WTC11 (cell line): ENCODE measurements around the gene EP400. TPM values are rescaled to one million over a fixed set of nuclear protein-coding genes. Genes with fewer than 3 reads are reported as not detected.

Experiments used
- ATAC-seq: fragments of 200-7000 bp; cut with Tn5 transposase; 2 replicates; pipeline ENCODE4 v1.10.0; 2021; ENCODE audit warnings: mild to moderate bottlenecking, moderate library complexity
- CTCF ChIA-PET: fragments of 300-600 bp; sonication (Branson Sonifier 250); formaldehyde crosslinking; loops from one replicate; lab custom pipeline; 2021; ENCODE audit warnings: antibody characterized with exemption; lab: Charles Lee
- POLR2A ChIA-PET: fragments of 350-600 bp; sonication (Branson Sonifier 250); formaldehyde crosslinking; loops from one replicate; lab custom pipeline; 2021; ENCODE audit warnings: antibody characterized with exemption; lab: Charles Lee
- DNase-seq: peaks from one replicate; pipeline ENCODE4 v3.0.0; 2021; ENCODE audit warnings: low spot score
- H3K27ac Mint-ChIP-seq: 2 replicates; pipeline ENCODE4 v1.8.0; 2021; ENCODE audit warnings: mixed read lengths
- H3K27me3 Mint-ChIP-seq: 2 replicates; pipeline ENCODE4 v1.8.0; 2021; ENCODE audit warnings: low read depth, mild to moderate bottlenecking, moderate library complexity, mixed read lengths
- H3K36me3 Mint-ChIP-seq: 2 replicates; pipeline ENCODE4 v1.8.0; 2021; ENCODE audit warnings: mixed read lengths
- H3K4me1 Mint-ChIP-seq: 2 replicates; pipeline ENCODE4 v1.8.0; 2022; ENCODE audit warnings: mixed read lengths
- H3K4me3 Mint-ChIP-seq: 2 replicates; pipeline ENCODE4 v1.8.0; 2021; ENCODE audit warnings: mild to moderate bottlenecking, moderate library complexity, mixed read lengths
- H3K9me3 Mint-ChIP-seq: 2 replicates; pipeline ENCODE4 v1.8.0; 2021; ENCODE audit warnings: mixed read lengths
- CBFB ChIP-seq: sonication (generic); formaldehyde crosslinking; IDR thresholded peaks from 2 replicates; pipeline ENCODE4 v1.8.1; 2022; ENCODE audit warnings: mild to moderate bottlenecking, low read depth, missing genetic modification reagents
- CTCF ChIP-seq: fragments of 200-600 bp; IDR thresholded peaks from 2 replicates; pipeline ENCODE4 v1.8.0; 2022; ENCODE audit warnings: antibody characterized with exemption
- ESRRA ChIP-seq: sonication (generic); formaldehyde crosslinking; IDR thresholded peaks from 2 replicates; pipeline ENCODE4 v1.8.1; 2022; ENCODE audit warnings: mild to moderate bottlenecking, missing genetic modification reagents, borderline replicate concordance
- FOXP1 ChIP-seq: sonication (generic); formaldehyde crosslinking; IDR thresholded peaks from 2 replicates; pipeline ENCODE4 v1.8.0; 2022; ENCODE audit warnings: missing genetic modification reagents, mild to moderate bottlenecking, moderate library complexity, borderline replicate concordance
- HMGA2 ChIP-seq: fragments of 250-450 bp; sonication (Bioruptor Pico); IDR thresholded peaks from 2 replicates; pipeline ENCODE4 v1.4.0; 2021; ENCODE audit warnings: mild to moderate bottlenecking, moderate library complexity
- JUN ChIP-seq: sonication (generic); formaldehyde crosslinking; IDR thresholded peaks from 2 replicates; pipeline ENCODE4 v1.8.0; 2023; ENCODE audit warnings: mild to moderate bottlenecking, missing genetic modification reagents
- MYBL2 ChIP-seq: sonication (generic); formaldehyde crosslinking; IDR thresholded peaks from 2 replicates; pipeline ENCODE4 v1.8.1; 2023; ENCODE audit warnings: mild to moderate bottlenecking, moderate library complexity, missing genetic modification reagents
- NFE2L1 ChIP-seq: sonication (generic); formaldehyde crosslinking; IDR thresholded peaks from 2 replicates; pipeline ENCODE4 v1.8.1; 2023; ENCODE audit warnings: missing genetic modification reagents
- OVOL2 ChIP-seq: fragments of 250-450 bp; sonication (Bioruptor Pico); IDR thresholded peaks from 2 replicates; pipeline ENCODE4 v1.9.0; 2021; ENCODE audit warnings: mild to moderate bottlenecking, borderline replicate concordance
- PREB ChIP-seq: sonication (generic); formaldehyde crosslinking; IDR thresholded peaks from 2 replicates; pipeline ENCODE4 v1.8.1; 2022; ENCODE audit warnings: mild to moderate bottlenecking, missing genetic modification reagents, moderate library complexity, borderline replicate concordance
- SP1 ChIP-seq: sonication (generic); formaldehyde crosslinking; conservative IDR thresholded peaks from 2 replicates; pipeline ENCODE4 v1.8.1; 2022; ENCODE audit warnings: missing genetic modification reagents
- ZNF281 ChIP-seq: sonication (generic); formaldehyde crosslinking; IDR thresholded peaks from 2 replicates; pipeline ENCODE4 v1.8.0; 2023; ENCODE audit warnings: mild to moderate bottlenecking, missing genetic modification reagents
- ZNF425 ChIP-seq: fragments of 250-450 bp; sonication (Bioruptor Pico); conservative IDR thresholded peaks from 2 replicates; pipeline ENCODE4 v1.9.0; 2021; ENCODE audit warnings: mild to moderate bottlenecking
- ZNF671 ChIP-seq: fragments of 250-450 bp; sonication (Bioruptor Pico); IDR thresholded peaks from 2 replicates; pipeline ENCODE4 v1.8.0; 2021; ENCODE audit warnings: mild to moderate bottlenecking
- total RNA-seq: library from RNA; stranded (reverse); gene quantifications from 3 replicates; pipeline ENCODE4 v1.2.3, GENCODE V29; 2021
- TF ChIP-seq, protein P1 (sequence below): fragments of 250-450 bp; sonication (Bioruptor Pico); IDR thresholded peaks from 2 replicates; pipeline ENCODE4 v1.8.0; 2021; ENCODE audit warnings: mild to moderate bottlenecking
- TF ChIP-seq, protein P2 (sequence below): sonication (generic); formaldehyde crosslinking; IDR thresholded peaks from 2 replicates; pipeline ENCODE4 v1.8.1; 2023; ENCODE audit warnings: mild to moderate bottlenecking, moderate library complexity, missing genetic modification reagents
- TF ChIP-seq, protein P3 (sequence below): sonication (generic); formaldehyde crosslinking; IDR thresholded peaks from 2 replicates; pipeline ENCODE4 v1.8.1; 2023; ENCODE audit warnings: mild to moderate bottlenecking, missing genetic modification reagents, moderate library complexity

EP400 gene
- total RNA-seq, 1 experiment from 2014 or later, result 75.8 TPM

- H3K4me1 Mint-ChIP-seq, result no peaks in the 10 kb centered on the region
- peaks cover 14% of the 10 kb centered on the region for H3K36me3 Mint-ChIP-seq
- no peak overlapping the region for H3K4me3 Mint-ChIP-seq
- no peaks in the 10 kb centered on the region for H3K9me3 Mint-ChIP-seq
- H3K27me3 Mint-ChIP-seq, result no peaks in the 10 kb centered on the region
- TF ChIP-seq, protein P1, sequence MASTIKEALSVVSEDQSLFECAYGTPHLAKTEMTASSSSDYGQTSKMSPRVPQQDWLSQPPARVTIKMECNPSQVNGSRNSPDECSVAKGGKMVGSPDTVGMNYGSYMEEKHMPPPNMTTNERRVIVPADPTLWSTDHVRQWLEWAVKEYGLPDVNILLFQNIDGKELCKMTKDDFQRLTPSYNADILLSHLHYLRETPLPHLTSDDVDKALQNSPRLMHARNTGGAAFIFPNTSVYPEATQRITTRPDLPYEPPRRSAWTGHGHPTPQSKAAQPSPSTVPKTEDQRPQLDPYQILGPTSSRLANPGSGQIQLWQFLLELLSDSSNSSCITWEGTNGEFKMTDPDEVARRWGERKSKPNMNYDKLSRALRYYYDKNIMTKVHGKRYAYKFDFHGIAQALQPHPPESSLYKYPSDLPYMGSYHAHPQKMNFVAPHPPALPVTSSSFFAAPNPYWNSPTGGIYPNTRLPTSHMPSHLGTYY, result no peak
- TF ChIP-seq HMGA2 (CRISPR knock-in tag) (no peak), ZNF671 (CRISPR knock-in tag) (no peak), CBFB (CRISPR knock-in tag) (no peak), ESRRA (CRISPR knock-in tag) (no peak), ZNF425 (CRISPR knock-in tag) (no peak), PREB (CRISPR knock-in tag) (no peak), FOXP1 (no peak)
- no peak overlapping the region for H3K27ac Mint-ChIP-seq
- ChIA-PET CTCF (no interaction called here), POLR2A (no interaction called here)
- ATAC-seq (no peak), DNase-seq (no peak)
Measured at GRCh38 chr12:131910302-131911027, 39.3 kb upstream of the EP400 start.

- no peak for DNase-seq
- H3K27ac Mint-ChIP-seq, result no peak overlapping the region
- no peak for ATAC-seq
- ChIA-PET POLR2A (no interaction called here), CTCF (interaction anchor here (0.7 kb wide), 1 partner anchor 778 kb away, joined by 3 read pairs; no protein-coding TSS in a partner anchor)
- no peaks in the 10 kb centered on the region for H3K9me3 Mint-ChIP-seq
- H3K27me3 Mint-ChIP-seq, result no peaks in the 10 kb centered on the region
- H3K4me3 Mint-ChIP-seq, result no peak overlapping the region
- no peaks in the 10 kb centered on the region for H3K4me1 Mint-ChIP-seq
- TF ChIP-seq, protein P2, sequence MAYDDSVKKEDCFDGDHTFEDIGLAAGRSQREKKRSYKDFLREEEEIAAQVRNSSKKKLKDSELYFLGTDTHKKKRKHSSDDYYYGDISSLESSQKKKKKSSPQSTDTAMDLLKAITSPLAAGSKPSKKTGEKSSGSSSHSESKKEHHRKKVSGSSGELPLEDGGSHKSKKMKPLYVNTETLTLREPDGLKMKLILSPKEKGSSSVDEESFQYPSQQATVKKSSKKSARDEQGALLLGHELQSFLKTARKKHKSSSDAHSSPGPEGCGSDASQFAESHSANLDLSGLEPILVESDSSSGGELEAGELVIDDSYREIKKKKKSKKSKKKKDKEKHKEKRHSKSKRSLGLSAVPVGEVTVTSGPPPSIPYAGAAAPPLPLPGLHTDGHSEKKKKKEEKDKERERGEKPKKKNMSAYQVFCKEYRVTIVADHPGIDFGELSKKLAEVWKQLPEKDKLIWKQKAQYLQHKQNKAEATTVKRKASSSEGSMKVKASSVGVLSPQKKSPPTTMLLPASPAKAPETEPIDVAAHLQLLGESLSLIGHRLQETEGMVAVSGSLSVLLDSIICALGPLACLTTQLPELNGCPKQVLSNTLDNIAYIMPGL (CRISPR knock-in tag), result no peak
- TF ChIP-seq CBFB (CRISPR knock-in tag), result no peak
- H3K36me3 Mint-ChIP-seq, result peaks cover 14% of the 10 kb centered on the region
Measured at GRCh38 chr12:131911028-131911650, 38.6 kb upstream of the EP400 start.

GRCh38 chr12:131911851-131912477 is 37.8 kb upstream of the EP400 start:
- Mint-ChIP-seq H3K4me1 (no peaks in the 10 kb centered on the region), H3K36me3 (peaks cover 14% of the 10 kb centered on the region), H3K27ac (peak overlapping the region; percentile 23; the same call in 1 of the 2 replicates), H3K9me3 (no peaks in the 10 kb centered on the region), H3K4me3 (no peak overlapping the region), H3K27me3 (no peaks in the 10 kb centered on the region)
- DNase-seq (no peak), ATAC-seq (no peak)
- ChIA-PET POLR2A (no interaction called here), CTCF (interaction anchor here (0.7 kb wide), 1 partner anchor 779 kb away, joined by 3 read pairs; no protein-coding TSS in a partner anchor)
- TF ChIP-seq OVOL2 (CRISPR knock-in tag) (no peak), ZNF281 (CRISPR knock-in tag) (no peak), JUN (no peak), CBFB (CRISPR knock-in tag) (no peak), CTCF (no peak), MYBL2 (CRISPR knock-in tag) (no peak), NFE2L1 (CRISPR knock-in tag) (no peak), SP1 (CRISPR knock-in tag) (no peak)
- TF ChIP-seq, protein P3, sequence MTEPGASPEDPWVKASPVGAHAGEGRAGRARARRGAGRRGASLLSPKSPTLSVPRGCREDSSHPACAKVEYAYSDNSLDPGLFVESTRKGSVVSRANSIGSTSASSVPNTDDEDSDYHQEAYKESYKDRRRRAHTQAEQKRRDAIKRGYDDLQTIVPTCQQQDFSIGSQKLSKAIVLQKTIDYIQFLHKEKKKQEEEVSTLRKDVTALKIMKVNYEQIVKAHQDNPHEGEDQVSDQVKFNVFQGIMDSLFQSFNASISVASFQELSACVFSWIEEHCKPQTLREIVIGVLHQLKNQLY (CRISPR knock-in tag), result no peak
